HEK293 (cell line): ENCODE results near the gene DDIT4.

Experiments
- CTCF ChIP-seq: fragments of 450-650 bp; formaldehyde crosslinking; IDR thresholded peaks from 2 replicates; pipeline ENCODE4 v1.5.1; 2016; ENCODE audit warnings: missing biosample characterization, missing genetic modification characterization
- REST ChIP-seq: fragments of 450-650 bp; formaldehyde crosslinking; IDR thresholded peaks from 2 replicates; pipeline ENCODE4 v1.5.1; 2016; ENCODE audit warnings: missing biosample characterization, missing genetic modification characterization
- ZNF311 ChIP-seq: fragments of 450-650 bp; formaldehyde crosslinking; IDR thresholded peaks from 2 replicates; pipeline ENCODE4 v1.5.1; 2017; ENCODE audit warnings: missing biosample characterization, missing genetic modification characterization, borderline replicate concordance

- no peak for TF ChIP-seq CTCF (tag by site-specific recombination)
- no peak for TF ChIP-seq REST (tag by site-specific recombination)
- TF ChIP-seq ZNF311 (tag by site-specific recombination) = no peak
Measured at GRCh38 chr10:72238392-72239175, 35.1 kb upstream of the DDIT4 start.
